ENCODE results near the gene KCNQ5. TPM values are rescaled to one million over a fixed set of nuclear protein-coding genes. Genes with fewer than 3 reads are reported as not detected.
A peak's percentile ranks its signal among the peaks of the same experiment; 100 is the strongest.

The KCNQ5 gene
- total and polyA plus RNA-seq, 10 of the 15 experiments (the other 5 are each of a cell fraction or from before 2014, with no cell fraction given) = 0.60 to 16.2 (median 3.2) TPM

DNA sequence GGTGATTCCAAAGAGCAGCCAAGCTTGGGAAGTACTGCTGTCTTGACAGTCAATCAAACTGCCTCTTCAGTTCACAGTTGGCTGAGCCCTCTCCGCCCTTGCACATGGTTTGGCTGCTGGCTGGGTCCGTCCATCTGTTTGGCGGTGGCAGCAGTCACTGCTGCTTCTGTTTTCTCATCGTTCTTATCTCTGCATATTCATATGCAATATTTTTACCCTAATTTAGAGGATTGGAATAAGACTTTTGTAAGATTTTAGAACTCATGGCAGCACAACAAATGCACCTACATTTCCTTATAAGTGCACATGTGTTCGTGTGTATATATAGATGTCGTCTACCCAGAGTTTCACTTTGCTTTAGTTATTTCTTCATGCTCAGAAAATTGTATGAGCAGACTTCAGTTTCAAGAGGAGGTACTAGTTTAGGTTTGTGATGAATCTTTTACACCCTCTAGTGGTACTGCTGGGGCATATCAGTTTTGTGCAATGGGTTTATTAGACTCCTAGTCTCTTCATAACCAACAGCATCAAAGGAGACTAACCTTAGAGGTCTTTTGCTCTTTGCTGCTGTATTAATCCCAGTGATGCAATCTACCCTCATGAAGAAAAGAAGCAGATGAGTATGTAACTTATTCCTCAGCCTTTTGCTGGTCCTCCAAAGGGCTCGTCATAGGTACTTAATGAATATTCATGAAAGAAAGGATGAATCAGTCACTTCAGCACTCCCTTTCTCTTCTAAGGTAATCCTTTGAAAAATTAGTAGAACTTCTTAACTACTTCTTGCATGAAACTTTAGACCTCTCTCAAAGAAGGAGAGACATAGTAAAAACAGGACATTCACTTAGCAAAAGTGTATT lies 559.1 kb downstream of the KCNQ5 start (continued):
- TF ChIP-seq SKIL (IDR thresholded peaks at IDR 0.05; ENCODE audit: low read depth, poor library complexity, severe bottlenecking) (peak; percentile 39), TBL1XR1 (IDR thresholded peaks at IDR 0.05; ENCODE audit: low read depth, low read length) (no peak), BRCA1 (IDR thresholded peaks at IDR 0.05; ENCODE audit: low read depth, low read length) (no peak), ZBTB4 (CRISPR knock-in tag; IDR thresholded peaks at IDR 0.05) (no peak), PBX3 (IDR thresholded peaks at IDR 0.05; ENCODE audit: insufficient replicate concordance, low read depth, low read length) (peak; percentile 60)
- TF ChIP-seq, protein P1, sequence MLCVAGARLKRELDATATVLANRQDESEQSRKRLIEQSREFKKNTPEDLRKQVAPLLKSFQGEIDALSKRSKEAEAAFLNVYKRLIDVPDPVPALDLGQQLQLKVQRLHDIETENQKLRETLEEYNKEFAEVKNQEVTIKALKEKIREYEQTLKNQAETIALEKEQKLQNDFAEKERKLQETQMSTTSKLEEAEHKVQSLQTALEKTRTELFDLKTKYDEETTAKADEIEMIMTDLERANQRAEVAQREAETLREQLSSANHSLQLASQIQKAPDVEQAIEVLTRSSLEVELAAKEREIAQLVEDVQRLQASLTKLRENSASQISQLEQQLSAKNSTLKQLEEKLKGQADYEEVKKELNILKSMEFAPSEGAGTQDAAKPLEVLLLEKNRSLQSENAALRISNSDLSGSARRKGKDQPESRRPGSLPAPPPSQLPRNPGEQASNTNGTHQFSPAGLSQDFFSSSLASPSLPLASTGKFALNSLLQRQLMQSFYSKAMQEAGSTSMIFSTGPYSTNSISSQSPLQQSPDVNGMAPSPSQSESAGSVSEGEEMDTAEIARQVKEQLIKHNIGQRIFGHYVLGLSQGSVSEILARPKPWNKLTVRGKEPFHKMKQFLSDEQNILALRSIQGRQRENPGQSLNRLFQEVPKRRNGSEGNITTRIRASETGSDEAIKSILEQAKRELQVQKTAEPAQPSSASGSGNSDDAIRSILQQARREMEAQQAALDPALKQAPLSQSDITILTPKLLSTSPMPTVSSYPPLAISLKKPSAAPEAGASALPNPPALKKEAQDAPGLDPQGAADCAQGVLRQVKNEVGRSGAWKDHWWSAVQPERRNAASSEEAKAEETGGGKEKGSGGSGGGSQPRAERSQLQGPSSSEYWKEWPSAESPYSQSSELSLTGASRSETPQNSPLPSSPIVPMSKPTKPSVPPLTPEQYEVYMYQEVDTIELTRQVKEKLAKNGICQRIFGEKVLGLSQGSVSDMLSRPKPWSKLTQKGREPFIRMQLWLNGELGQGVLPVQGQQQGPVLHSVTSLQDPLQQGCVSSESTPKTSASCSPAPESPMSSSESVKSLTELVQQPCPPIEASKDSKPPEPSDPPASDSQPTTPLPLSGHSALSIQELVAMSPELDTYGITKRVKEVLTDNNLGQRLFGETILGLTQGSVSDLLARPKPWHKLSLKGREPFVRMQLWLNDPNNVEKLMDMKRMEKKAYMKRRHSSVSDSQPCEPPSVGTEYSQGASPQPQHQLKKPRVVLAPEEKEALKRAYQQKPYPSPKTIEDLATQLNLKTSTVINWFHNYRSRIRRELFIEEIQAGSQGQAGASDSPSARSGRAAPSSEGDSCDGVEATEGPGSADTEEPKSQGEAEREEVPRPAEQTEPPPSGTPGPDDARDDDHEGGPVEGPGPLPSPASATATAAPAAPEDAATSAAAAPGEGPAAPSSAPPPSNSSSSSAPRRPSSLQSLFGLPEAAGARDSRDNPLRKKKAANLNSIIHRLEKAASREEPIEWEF (IDR thresholded peaks at IDR 0.05; ENCODE audit: insufficient replicate concordance, low read depth, low read length) = no peak
- TF ChIP-seq, protein P2, sequence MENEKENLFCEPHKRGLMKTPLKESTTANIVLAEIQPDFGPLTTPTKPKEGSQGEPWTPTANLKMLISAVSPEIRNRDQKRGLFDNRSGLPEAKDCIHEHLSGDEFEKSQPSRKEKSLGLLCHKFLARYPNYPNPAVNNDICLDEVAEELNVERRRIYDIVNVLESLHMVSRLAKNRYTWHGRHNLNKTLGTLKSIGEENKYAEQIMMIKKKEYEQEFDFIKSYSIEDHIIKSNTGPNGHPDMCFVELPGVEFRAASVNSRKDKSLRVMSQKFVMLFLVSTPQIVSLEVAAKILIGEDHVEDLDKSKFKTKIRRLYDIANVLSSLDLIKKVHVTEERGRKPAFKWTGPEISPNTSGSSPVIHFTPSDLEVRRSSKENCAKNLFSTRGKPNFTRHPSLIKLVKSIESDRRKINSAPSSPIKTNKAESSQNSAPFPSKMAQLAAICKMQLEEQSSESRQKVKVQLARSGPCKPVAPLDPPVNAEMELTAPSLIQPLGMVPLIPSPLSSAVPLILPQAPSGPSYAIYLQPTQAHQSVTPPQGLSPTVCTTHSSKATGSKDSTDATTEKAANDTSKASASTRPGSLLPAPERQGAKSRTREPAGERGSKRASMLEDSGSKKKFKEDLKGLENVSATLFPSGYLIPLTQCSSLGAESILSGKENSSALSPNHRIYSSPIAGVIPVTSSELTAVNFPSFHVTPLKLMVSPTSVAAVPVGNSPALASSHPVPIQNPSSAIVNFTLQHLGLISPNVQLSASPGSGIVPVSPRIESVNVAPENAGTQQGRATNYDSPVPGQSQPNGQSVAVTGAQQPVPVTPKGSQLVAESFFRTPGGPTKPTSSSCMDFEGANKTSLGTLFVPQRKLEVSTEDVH (IDR thresholded peaks at IDR 0.05; ENCODE audit: low read depth, partially characterized antibody) = no peak
- TF ChIP-seq, protein P3, sequence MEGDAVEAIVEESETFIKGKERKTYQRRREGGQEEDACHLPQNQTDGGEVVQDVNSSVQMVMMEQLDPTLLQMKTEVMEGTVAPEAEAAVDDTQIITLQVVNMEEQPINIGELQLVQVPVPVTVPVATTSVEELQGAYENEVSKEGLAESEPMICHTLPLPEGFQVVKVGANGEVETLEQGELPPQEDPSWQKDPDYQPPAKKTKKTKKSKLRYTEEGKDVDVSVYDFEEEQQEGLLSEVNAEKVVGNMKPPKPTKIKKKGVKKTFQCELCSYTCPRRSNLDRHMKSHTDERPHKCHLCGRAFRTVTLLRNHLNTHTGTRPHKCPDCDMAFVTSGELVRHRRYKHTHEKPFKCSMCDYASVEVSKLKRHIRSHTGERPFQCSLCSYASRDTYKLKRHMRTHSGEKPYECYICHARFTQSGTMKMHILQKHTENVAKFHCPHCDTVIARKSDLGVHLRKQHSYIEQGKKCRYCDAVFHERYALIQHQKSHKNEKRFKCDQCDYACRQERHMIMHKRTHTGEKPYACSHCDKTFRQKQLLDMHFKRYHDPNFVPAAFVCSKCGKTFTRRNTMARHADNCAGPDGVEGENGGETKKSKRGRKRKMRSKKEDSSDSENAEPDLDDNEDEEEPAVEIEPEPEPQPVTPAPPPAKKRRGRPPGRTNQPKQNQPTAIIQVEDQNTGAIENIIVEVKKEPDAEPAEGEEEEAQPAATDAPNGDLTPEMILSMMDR (IDR thresholded peaks at IDR 0.05 in 2 of 3, conservative IDR thresholded peaks at IDR 0.05 in 1 of 3; ENCODE audit: control insufficient read depth in 2 of 3, extremely low read depth in 1 of 3, insufficient read depth in 1 of 3, low read depth in 3 of 3, low read length in 3 of 3) = peak; percentile 79 to 91 (median 85)

Measured in GM12878 (cell line).